Immature natural killer cell (primary cell): ENCODE data around the gene WWOX. TPM values are rescaled to one million over a fixed set of nuclear protein-coding genes. Genes with fewer than 3 reads are reported as not detected.

Experiments used
- DNase-seq, 3 donors: peaks; one replicate each; pipeline ENCODE4 v3.0.0; 2022; ENCODE audit warnings: mixed read lengths in 1 of 3
- H3K27ac Mint-ChIP-seq, 6 donors: one replicate each; pipeline ENCODE4 v1.8.0; 2020; ENCODE audit warnings: mixed read lengths in 6 of 6, mild to moderate bottlenecking in 5 of 6, inconsistent platforms in 4 of 6, moderate library complexity in 3 of 6
- H3K27me3 Mint-ChIP-seq, 3 donors: one replicate each; pipeline ENCODE4 v1.8.0; 2020 to 2021; ENCODE audit warnings: low read depth in 3 of 3, mild to moderate bottlenecking in 3 of 3, mixed read lengths in 3 of 3, moderate library complexity in 3 of 3, inconsistent platforms in 1 of 3
- H3K36me3 Mint-ChIP-seq, 3 donors: one replicate each; pipeline ENCODE4 v1.8.0; 2020; ENCODE audit warnings: mixed read lengths in 3 of 3, inconsistent platforms in 2 of 3, mild to moderate bottlenecking in 2 of 3
- H3K4me1 Mint-ChIP-seq, 2 donors: one replicate each; pipeline ENCODE4 v1.8.0; 2020; ENCODE audit warnings: inconsistent platforms in 2 of 2, mild to moderate bottlenecking in 2 of 2, mixed read lengths in 2 of 2, moderate library complexity in 1 of 2
- H3K4me3 Mint-ChIP-seq, 5 donors: one replicate each; pipeline ENCODE4 v1.8.0; 2020; ENCODE audit warnings: mild to moderate bottlenecking in 5 of 5, mixed read lengths in 5 of 5, inconsistent platforms in 3 of 5, moderate library complexity in 3 of 5
- H3K9me3 Mint-ChIP-seq, 6 donors: one replicate each; pipeline ENCODE4 v1.8.0; 2020; ENCODE audit warnings: mild to moderate bottlenecking in 6 of 6, mixed read lengths in 6 of 6, inconsistent platforms in 4 of 6, moderate library complexity in 3 of 6
- polyA plus RNA-seq, 3 donors: library from polyadenylated mRNA; unstranded; fragments of 300-500 nt; fragmentation: Illumina TruSeq; gene quantifications; one replicate each; pipeline ENCODE4 v1.2.3, GENCODE V29; 2021

The WWOX gene
- polyA plus RNA-seq, 3 donors from 2014 or later: 9.0 to 13.9 (median 12.3) TPM

GRCh38 chr16:79154086-79154485 is 1054.6 kb downstream of the WWOX start:
- Mint-ChIP-seq H3K27me3 (peaks cover 2% of the 10 kb centered on the region in 3 donors), H3K4me1 (peaks cover 18 to 36% of the 10 kb centered on the region in 2 donors), H3K4me3 (no peak overlapping the region), H3K36me3 (peaks cover 0 to 11% (median 0%) of the 10 kb centered on the region in 3 donors), H3K9me3 (no peaks in the 10 kb centered on the region), H3K27ac (no peak overlapping the region)
- no peak for DNase-seq

DNA sequence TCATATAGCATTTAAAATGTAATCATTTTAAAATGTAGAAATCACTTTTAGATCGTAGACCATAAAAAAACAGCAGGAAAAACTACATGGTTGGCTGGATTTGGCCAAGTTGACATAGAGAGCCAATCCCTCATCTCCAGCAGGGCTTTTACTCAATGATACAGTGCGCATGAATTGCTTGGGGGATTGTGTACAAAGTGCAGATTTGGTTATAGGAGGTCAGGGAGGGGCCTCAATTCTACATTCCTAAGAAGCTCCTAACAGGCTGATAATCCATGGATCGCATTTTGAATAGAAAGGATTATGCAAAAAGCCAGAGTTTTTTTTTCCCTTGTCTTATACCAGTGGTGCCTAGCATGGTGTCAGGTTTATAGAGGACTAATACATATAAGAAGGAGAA is 1056.0 kb downstream of the WWOX start:
- H3K9me3 Mint-ChIP-seq: no peaks in the 10 kb centered on the region
- no peak overlapping the region for H3K4me3 Mint-ChIP-seq
- H3K36me3 Mint-ChIP-seq: peaks cover 0 to 11% (median 0%) of the 10 kb centered on the region in 3 donors
- DNase-seq: no peak
- H3K4me1 Mint-ChIP-seq: peaks cover 17 to 34% of the 10 kb centered on the region in 2 donors
- H3K27ac Mint-ChIP-seq: no peak overlapping the region
- peaks cover 2 to 4% (median 2%) of the 10 kb centered on the region in 3 donors for H3K27me3 Mint-ChIP-seq

- Mint-ChIP-seq H3K27ac (no peak overlapping the region), H3K9me3 (no peaks in the 10 kb centered on the region), H3K27me3 (peaks cover 2 to 4% (median 2%) of the 10 kb centered on the region in 3 donors), H3K4me1 (peaks cover 17 to 34% of the 10 kb centered on the region in 2 donors), H3K36me3 (peaks cover 0 to 11% (median 0%) of the 10 kb centered on the region in 3 donors), H3K4me3 (no peak overlapping the region)
- DNase-seq: no peak
These were observed 1056.5 kb downstream of the WWOX start for GRCh38 chr16:79155904-79156303.

DNA sequence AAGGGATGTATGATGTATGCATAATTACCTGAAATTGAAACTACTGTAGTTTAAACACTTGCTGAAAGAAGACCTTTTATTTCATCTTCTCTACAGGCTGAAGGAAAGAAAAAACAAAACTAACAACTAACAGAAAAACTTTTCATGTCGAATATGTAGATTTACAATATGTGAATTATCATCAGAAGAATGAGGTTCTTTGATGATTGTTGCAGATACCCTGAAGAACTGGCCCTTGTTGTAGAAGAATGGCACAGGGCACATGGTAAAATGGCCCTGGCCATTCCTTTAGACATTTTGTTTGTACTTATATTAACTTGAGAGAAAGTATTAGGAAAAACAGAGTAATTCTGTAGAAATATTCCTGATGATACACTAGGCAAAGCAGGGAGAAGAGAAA is 1057.3 kb downstream of the WWOX start:
- DNase-seq: no peak
- Mint-ChIP-seq H3K27me3 (peaks cover 2 to 4% (median 2%) of the 10 kb centered on the region in 3 donors), H3K4me1 (peaks cover 17 to 34% of the 10 kb centered on the region in 2 donors), H3K36me3 (peaks cover 0 to 11% (median 0%) of the 10 kb centered on the region in 3 donors), H3K27ac (peak overlapping the region in 1 of 6 donors; percentile 53), H3K9me3 (no peaks in the 10 kb centered on the region), H3K4me3 (peak overlapping the region in 2 of 5 donors; percentile 28 to 34)

DNA sequence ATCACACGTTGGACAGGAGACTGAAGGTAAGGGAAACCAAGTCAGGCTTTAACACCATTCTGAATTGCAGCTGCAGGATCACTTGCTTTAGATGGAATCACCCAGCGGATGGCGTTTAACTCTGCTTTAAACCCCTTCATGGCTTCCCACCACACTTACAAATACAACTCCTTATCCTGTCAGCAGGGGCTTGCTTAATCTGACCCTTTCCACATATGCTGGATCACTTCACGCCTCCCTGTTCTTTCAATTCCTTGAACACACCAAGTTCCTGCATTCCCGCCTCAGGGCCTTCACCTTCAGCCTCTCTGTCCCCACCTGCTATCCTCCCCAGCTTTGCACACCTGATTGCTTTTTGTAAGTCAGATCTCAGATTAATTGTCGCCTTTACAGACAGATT is 1058.9 kb downstream of the WWOX start:
- H3K4me1 Mint-ChIP-seq: peaks cover 23 to 41% of the 10 kb centered on the region in 2 donors
- H3K4me3 Mint-ChIP-seq: no peak overlapping the region
- peak overlapping the region in 1 of 6 donors; percentile 31 for H3K27ac Mint-ChIP-seq
- DNase-seq: no peak
- no peaks in the 10 kb centered on the region for H3K9me3 Mint-ChIP-seq
- peaks cover 2 to 4% (median 2%) of the 10 kb centered on the region in 3 donors for H3K27me3 Mint-ChIP-seq
- H3K36me3 Mint-ChIP-seq: peaks cover 0 to 11% (median 0%) of the 10 kb centered on the region in 3 donors

- peaks cover 2 to 7% (median 2%) of the 10 kb centered on the region in 3 donors for H3K27me3 Mint-ChIP-seq
- H3K27ac Mint-ChIP-seq: no peak overlapping the region
- peaks cover 34 to 52% of the 10 kb centered on the region in 2 donors for H3K4me1 Mint-ChIP-seq
- peaks cover 0 to 6% (median 0%) of the 10 kb centered on the region in 3 donors for H3K36me3 Mint-ChIP-seq
- H3K9me3 Mint-ChIP-seq: no peaks in the 10 kb centered on the region
- no peak overlapping the region for H3K4me3 Mint-ChIP-seq
- DNase-seq: no peak
These were observed 1060.0 kb downstream of the WWOX start for GRCh38 chr16:79159261-79160049.

DNA sequence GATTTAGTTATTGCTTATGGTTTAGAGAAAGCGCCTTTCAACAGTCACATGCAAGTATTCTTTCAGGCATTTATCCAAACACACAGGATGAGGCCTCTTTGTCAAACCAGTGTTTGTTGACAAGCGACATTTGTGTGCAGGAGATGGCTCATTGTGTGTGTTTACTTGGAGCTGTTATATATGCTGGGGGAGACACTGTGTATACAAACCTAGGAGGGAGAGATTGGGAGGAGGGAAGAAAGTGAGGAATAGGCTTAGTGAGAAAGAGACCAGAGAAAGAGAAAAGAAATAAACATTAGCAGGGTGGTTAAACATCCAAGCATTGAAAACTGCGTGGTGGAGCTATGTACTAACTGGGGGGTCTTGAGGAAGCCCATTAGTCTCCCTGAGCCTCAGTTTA is 1063.5 kb downstream of the WWOX start:
- DNase-seq: no peak
- peak overlapping the region in 5 of 6 donors; percentile 37 to 90 (median 73) for H3K27ac Mint-ChIP-seq
- peaks cover 30 to 55% of the 10 kb centered on the region in 2 donors for H3K4me1 Mint-ChIP-seq
- peak overlapping the region; percentile 25 to 87 (median 76) for H3K4me3 Mint-ChIP-seq
- no peaks in the 10 kb centered on the region for H3K9me3 Mint-ChIP-seq
- peaks cover 0 to 6% (median 4%) of the 10 kb centered on the region in 3 donors for H3K36me3 Mint-ChIP-seq
- H3K27me3 Mint-ChIP-seq: peaks cover 0 to 8% (median 0%) of the 10 kb centered on the region in 3 donors

DNA sequence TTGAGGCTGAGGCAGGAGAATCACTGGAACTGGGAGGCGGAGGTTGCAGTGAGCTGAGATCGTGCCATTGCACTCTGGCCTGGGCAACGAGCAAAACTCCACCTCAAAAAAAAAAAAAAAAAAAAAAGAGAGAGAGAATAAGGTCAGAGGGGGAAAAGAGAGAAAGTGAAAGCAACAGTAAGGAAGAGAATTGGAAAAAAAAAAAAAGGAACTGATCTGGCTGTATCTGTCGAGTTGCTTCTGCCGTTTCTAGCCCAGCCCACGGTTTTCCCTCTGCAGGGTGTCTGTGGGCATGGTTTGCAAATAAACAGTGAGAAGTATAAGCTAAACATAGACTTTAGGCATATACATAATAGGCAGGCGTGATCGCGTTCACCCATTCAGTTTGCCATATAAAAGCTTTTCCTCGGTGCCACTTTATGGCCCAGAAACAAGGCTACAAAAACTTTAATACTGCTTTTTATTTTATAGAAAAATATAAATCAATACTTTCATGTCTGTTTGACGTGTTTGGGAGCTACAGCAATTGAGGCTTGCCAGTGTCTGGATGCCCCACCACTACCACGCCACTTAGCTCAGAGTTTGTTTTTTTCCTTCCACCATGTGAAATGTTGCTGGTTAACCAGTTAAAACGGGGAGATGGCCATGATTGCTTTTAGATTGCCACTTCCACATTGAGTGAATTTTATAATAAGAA is 1064.4 kb downstream of the WWOX start:
- DNase-seq: peak; percentile 41 to 67 (median 51)
- no peaks in the 10 kb centered on the region for H3K9me3 Mint-ChIP-seq
- peak overlapping the region; percentile 42 to 90 (median 78) for H3K27ac Mint-ChIP-seq
- peaks cover 0 to 9% (median 6%) of the 10 kb centered on the region in 3 donors for H3K36me3 Mint-ChIP-seq
- H3K4me1 Mint-ChIP-seq: peaks cover 29 to 50% of the 10 kb centered on the region in 2 donors
- H3K4me3 Mint-ChIP-seq: peak overlapping the region; percentile 73 to 87 (median 80)
- peaks cover 0 to 8% (median 0%) of the 10 kb centered on the region in 3 donors for H3K27me3 Mint-ChIP-seq

DNA sequence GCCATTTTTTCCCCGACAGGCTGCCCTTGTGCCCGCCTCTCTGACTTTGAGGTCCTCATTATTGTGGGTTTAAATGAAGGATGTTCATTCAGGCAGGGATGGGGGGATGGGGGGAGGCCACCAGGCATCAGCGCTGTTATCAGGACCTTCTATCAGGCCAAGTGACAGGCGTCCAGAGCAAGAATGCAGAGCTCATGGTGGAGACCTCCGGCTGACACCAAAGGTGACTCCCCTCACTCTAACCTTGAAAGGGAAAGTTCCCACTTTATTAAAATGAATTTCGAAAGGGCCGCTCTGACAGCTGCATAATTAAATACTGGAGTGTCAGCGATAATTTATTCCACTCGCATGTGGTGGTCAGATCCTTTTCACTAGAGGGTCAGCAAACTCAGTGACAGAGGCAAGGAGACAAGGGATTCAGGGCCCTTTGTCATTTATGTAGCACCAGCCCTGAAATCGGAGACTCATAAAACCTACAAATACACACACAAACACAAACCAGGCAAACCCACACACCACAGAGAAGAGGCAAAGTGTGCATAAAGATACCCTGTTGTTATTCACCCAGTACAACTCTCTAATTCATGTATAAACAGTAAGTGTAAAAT is 1065.0 kb downstream of the WWOX start:
- Mint-ChIP-seq H3K9me3 (no peaks in the 10 kb centered on the region), H3K27ac (peak overlapping the region; percentile 38 to 90 (median 74)), H3K4me3 (peak overlapping the region; percentile 73 to 87 (median 80)), H3K27me3 (peaks cover 0 to 8% (median 0%) of the 10 kb centered on the region in 3 donors), H3K4me1 (peaks cover 29 to 50% of the 10 kb centered on the region in 2 donors), H3K36me3 (peaks cover 0 to 9% (median 6%) of the 10 kb centered on the region in 3 donors)
- DNase-seq: no peak

DNA sequence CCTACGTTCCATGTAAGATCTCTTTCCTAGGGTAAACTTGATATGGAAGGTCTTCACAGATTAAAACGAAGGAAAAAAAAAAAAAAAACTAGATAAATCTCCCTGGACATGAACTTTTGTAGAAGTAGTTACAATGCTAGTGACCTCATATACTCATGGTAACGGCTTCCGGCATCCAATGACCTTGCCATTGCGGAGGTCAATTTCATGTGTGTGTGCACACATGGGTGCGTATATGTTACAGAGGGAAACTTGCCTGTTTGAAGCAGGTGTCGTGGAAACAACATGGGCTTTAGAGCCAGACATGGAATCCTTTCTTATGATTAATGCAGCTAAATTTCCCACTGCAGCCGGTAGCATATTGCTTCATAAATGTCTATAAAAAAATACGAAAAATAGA is 1065.6 kb downstream of the WWOX start:
- DNase-seq: no peak
- Mint-ChIP-seq H3K9me3 (no peaks in the 10 kb centered on the region), H3K4me1 (peaks cover 29 to 49% of the 10 kb centered on the region in 2 donors), H3K4me3 (peak overlapping the region in 3 of 5 donors; percentile 27 to 83 (median 39)), H3K27ac (peak overlapping the region in 3 of 6 donors; percentile 15 to 63 (median 56)), H3K27me3 (peaks cover 0 to 6% (median 0%) of the 10 kb centered on the region in 3 donors), H3K36me3 (peaks cover 0 to 9% (median 6%) of the 10 kb centered on the region in 3 donors)

- no peaks in the 10 kb centered on the region for H3K9me3 Mint-ChIP-seq
- peak overlapping the region in 2 of 6 donors; percentile 56 to 63 for H3K27ac Mint-ChIP-seq
- H3K4me3 Mint-ChIP-seq: peak overlapping the region in 2 of 5 donors; percentile 7 to 27
- H3K36me3 Mint-ChIP-seq: peaks cover 0 to 9% (median 6%) of the 10 kb centered on the region in 3 donors
- peaks cover 0 to 6% (median 0%) of the 10 kb centered on the region in 3 donors for H3K27me3 Mint-ChIP-seq
- no peak for DNase-seq
- peaks cover 29 to 49% of the 10 kb centered on the region in 2 donors for H3K4me1 Mint-ChIP-seq
These were observed 1066.1 kb downstream of the WWOX start for GRCh38 chr16:79165506-79165905.

- no peak for DNase-seq
- H3K4me1 Mint-ChIP-seq: peaks cover 26 to 47% of the 10 kb centered on the region in 2 donors
- H3K4me3 Mint-ChIP-seq: no peak overlapping the region
- no peak overlapping the region for H3K27ac Mint-ChIP-seq
- no peaks in the 10 kb centered on the region for H3K9me3 Mint-ChIP-seq
- peaks cover 0 to 12% (median 6%) of the 10 kb centered on the region in 3 donors for H3K36me3 Mint-ChIP-seq
- H3K27me3 Mint-ChIP-seq: peaks cover 0 to 6% (median 0%) of the 10 kb centered on the region in 3 donors
These were observed 1068.4 kb downstream of the WWOX start for GRCh38 chr16:79167893-79168292.

- no peak overlapping the region for H3K27ac Mint-ChIP-seq
- no peak overlapping the region for H3K4me3 Mint-ChIP-seq
- H3K36me3 Mint-ChIP-seq: peaks cover 0 to 12% (median 6%) of the 10 kb centered on the region in 3 donors
- peaks cover 22 to 45% of the 10 kb centered on the region in 2 donors for H3K4me1 Mint-ChIP-seq
- peaks cover 0 to 6% (median 0%) of the 10 kb centered on the region in 3 donors for H3K27me3 Mint-ChIP-seq
- no peak for DNase-seq
- H3K9me3 Mint-ChIP-seq: no peaks in the 10 kb centered on the region
These were observed 1068.9 kb downstream of the WWOX start for GRCh38 chr16:79168321-79168720.
